B cell (primary cell): Measurements from ENCODE around the gene CELF2. TPM values are rescaled to one million over a fixed set of nuclear protein-coding genes. Genes with fewer than 3 reads are reported as not detected.

ENCODE experiments used
- ATAC-seq: fragments of 200-7000 bp; cut with Tn5 transposase; one replicate; pipeline ENCODE4 v1.10.0; 2021; ENCODE audit warnings: low read depth, mild to moderate bottlenecking, moderate number of reproducible peaks, moderate library complexity
- CTCF ChIA-PET: fragments of 350-600 bp; sonication (Branson Sonifier 250); formaldehyde crosslinking; loops from one replicate; lab custom pipeline; 2021; ENCODE audit warnings: antibody characterized with exemption, inconsistent platforms; lab: Charles Lee
- POLR2A ChIA-PET: fragments of 350-600 bp; sonication (Branson Sonifier 250); formaldehyde crosslinking; loops from one replicate; lab custom pipeline; 2021; ENCODE audit warnings: antibody characterized with exemption; lab: Charles Lee
- DNase-seq: peaks from one replicate; pipeline ENCODE4 v3.0.0; 2013
- H2AFZ ChIP-seq: 2 replicates; pipeline ENCODE4 v1.6.1; 2012; ENCODE audit warnings: mild to moderate bottlenecking, low read depth, low read length; ENCODE audit not compliant: insufficient read depth, poor library complexity, severe bottlenecking
- H3K27ac ChIP-seq, 2 donors: 1 replicate in 1 of 2; 2 replicates in 1 of 2; pipeline ENCODE4 v1.5.1; 2012 to 2013; ENCODE audit warnings: low read length in 2 of 2, mild to moderate bottlenecking in 2 of 2, moderate library complexity in 1 of 2
- H3K27me3 ChIP-seq, 4 experiments: fragments of 200-600 bp in 1 of 4; sonication (generic) in 1 of 4; replicated peaks in 1 of 4; 1 replicate in 2 of 4; 2 replicates in 2 of 4; pipeline versions ENCODE4 v1.6.1 to v1.7.0; 2013 to 2016; ENCODE audit warnings: low read length in 3 of 4, mild to moderate bottlenecking in 2 of 4, mixed read lengths in 1 of 4, moderate library complexity in 1 of 4; ENCODE audit not compliant: insufficient read depth in 4 of 4, control insufficient read depth in 3 of 4; ENCODE audit errors: control extremely low read depth in 1 of 4
- H3K36me3 ChIP-seq, 2 experiments: replicated peaks in 1 of 2; 1 replicate in 1 of 2; 2 replicates in 1 of 2; pipeline versions ENCODE4 v1.6.1 to v1.7.1; 2013; ENCODE audit warnings: low read length in 1 of 2; ENCODE audit not compliant: insufficient read depth in 2 of 2, control insufficient read depth in 1 of 2; ENCODE audit errors: control extremely low read depth in 1 of 2, extremely low read depth in 1 of 2
- H3K4me1 ChIP-seq, 2 donors: fragments of 200-600 bp in 1 of 2; sonication (generic) in 1 of 2; 1 replicate in 1 of 2; 2 replicates in 1 of 2; pipeline versions ENCODE4 v1.5.1 to v1.6.1; 2013 to 2017; ENCODE audit warnings: low read length in 2 of 2; ENCODE audit not compliant: control insufficient read depth in 2 of 2, insufficient read depth in 2 of 2
- H3K4me2 ChIP-seq: replicated peaks from 2 replicates; pipeline ENCODE3; 2012; ENCODE audit warnings: mild to moderate bottlenecking, low read depth, low read length; ENCODE audit not compliant: poor library complexity, severe bottlenecking
- H3K4me3 ChIP-seq, 5 experiments: fragments of 200-600 bp in 1 of 5; sonication (generic) in 1 of 5; 1 replicate in 3 of 5; 2 replicates in 2 of 5; pipeline versions ENCODE4 v1.5.1 to v1.7.0; 2011 to 2016; ENCODE audit warnings: low read length in 4 of 5, mild to moderate bottlenecking in 4 of 5, low read depth in 2 of 5, control low read depth in 1 of 5, moderate library complexity in 1 of 5; ENCODE audit not compliant: insufficient read depth in 1 of 5; ENCODE audit errors: control extremely low read depth in 1 of 5, extremely low read depth in 1 of 5
- H3K79me2 ChIP-seq: fragments of 200-600 bp; sonication (generic); one replicate; pipeline ENCODE4 v1.6.0; 2016; ENCODE audit warnings: low read length; ENCODE audit not compliant: control insufficient read depth, insufficient read depth
- H3K9ac ChIP-seq: fragments of 200-600 bp; sonication (generic); 2 replicates; pipeline ENCODE4 v1.6.1; 2017; ENCODE audit warnings: mild to moderate bottlenecking, low read length, moderate library complexity
- H3K9me3 ChIP-seq, 3 donors: one replicate each; pipeline versions ENCODE4 v1.6.1 to v1.7.1; 2013; ENCODE audit warnings: low read length in 2 of 3; ENCODE audit not compliant: control insufficient read depth in 2 of 3, insufficient read depth in 1 of 3; ENCODE audit errors: control extremely low read depth in 1 of 3
- H4K20me1 ChIP-seq: 2 replicates; pipeline ENCODE4 v1.6.0; 2012; ENCODE audit warnings: mild to moderate bottlenecking, low read length; ENCODE audit not compliant: insufficient read depth, control insufficient read depth, poor library complexity, severe bottlenecking
- H3K27ac Mint-ChIP-seq: one replicate; pipeline ENCODE4 v1.8.0; 2021; ENCODE audit warnings: mixed read lengths
- H3K27me3 Mint-ChIP-seq: one replicate; pipeline ENCODE4 v1.8.0; 2021; ENCODE audit warnings: mixed read lengths
- H3K4me1 Mint-ChIP-seq: one replicate; pipeline ENCODE4 v1.8.0; 2021; ENCODE audit warnings: mixed read lengths
- H3K4me3 Mint-ChIP-seq: one replicate; pipeline ENCODE4 v1.8.0; 2021; ENCODE audit warnings: mixed read lengths
- H3K9me3 Mint-ChIP-seq: one replicate; pipeline ENCODE4 v1.8.0; 2022; ENCODE audit warnings: mixed read lengths; ENCODE audit not compliant: insufficient read depth
- EZH2 ChIP-seq: IDR thresholded peaks from 2 replicates; pipeline ENCODE4 v1.6.1; 2012; ENCODE audit warnings: borderline replicate concordance, low read depth, mild to moderate bottlenecking, moderate library complexity, low read length; ENCODE audit not compliant: insufficient read depth, poor library complexity, severe bottlenecking
- WGBS: methylation state at CpG from one replicate; pipeline ENCODE4 v1.1.5; 2013; ENCODE audit warnings: missing lambda C conversion rate; ENCODE audit not compliant: insufficient coverage; 5-methylcytosine and 5-hydroxymethylcytosine counted together
- intact Hi-C: fragments of 100-400 bp; cut with micrococcal nuclease; formaldehyde crosslinking; loops from one replicate; pipeline ENCODE4 v1.10.0; 2022
- polyA plus RNA-seq: library from polyadenylated mRNA; depleted of rRNA; stranded (reverse); fragments of >200 nt; gene quantifications from 2 replicates; pipeline ENCODE4 v1.2.3, GENCODE V29; 2012
- total RNA-seq, 2 donors: library from RNA; stranded (reverse); fragments of 120-200 nt in 1 of 2; gene quantifications; 1 replicate in 1 of 2; 2 replicates in 1 of 2; pipeline versions ENCODE4 v1.2.3 to v1.2.4, GENCODE V29; 2013 to 2022
- TF ChIP-seq, protein P1 (sequence below): fragments of 200-600 bp; IDR thresholded peaks from one replicate; pipeline ENCODE4 v1.8.0; 2022; ENCODE audit warnings: antibody characterized with exemption, mild to moderate bottlenecking

CELF2 gene
- total and polyA plus RNA-seq, 2 donors (not counting 1 experiment from before 2014, with no cell fraction given) = 59.5 to 112 TPM

DNA sequence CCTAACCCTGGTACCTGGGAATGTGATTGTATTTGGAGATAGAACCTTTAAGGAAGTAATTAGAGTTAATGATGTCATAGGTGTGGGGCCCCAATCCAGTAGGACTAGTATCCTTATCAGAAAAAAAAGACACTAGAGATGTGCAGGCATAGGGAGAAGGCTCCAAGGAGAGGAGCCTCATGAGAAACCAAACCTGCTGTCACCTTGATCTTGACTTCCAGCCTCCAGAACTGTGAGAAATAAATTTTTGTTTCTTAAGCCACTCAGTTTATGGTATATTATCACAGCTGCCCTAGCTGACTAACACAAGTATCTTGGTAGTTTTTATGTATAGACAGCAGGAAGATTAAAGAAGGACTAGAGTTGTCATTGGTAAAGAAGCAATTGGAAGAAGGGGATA is 23.9 kb upstream of the CELF2 start:
- Histone ChIP-seq H3K4me1 (no peaks in the 10 kb centered on the region), H4K20me1 (no peaks in the 10 kb centered on the region), H3K79me2 (no peaks in the 10 kb centered on the region), H3K9me3 (no peaks in the 10 kb centered on the region), H3K27ac (no peak overlapping the region), H3K4me2 (no peak overlapping the region), H3K4me3 (no peak overlapping the region), H3K27me3 (peaks cover 0 to 11% (median 0%) of the 10 kb centered on the region in 4 experiments), H2AFZ (no peak overlapping the region), H3K36me3 (no peaks in the 10 kb centered on the region), H3K9ac (no peak overlapping the region)
- no peak for DNase-seq
- no peak overlapping the region for H3K4me3 Mint-ChIP-seq
- peaks cover 39% of the 10 kb centered on the region for H3K27me3 Mint-ChIP-seq
- POLR2A ChIA-PET = no interaction called here
- intact Hi-C loops = no loop called here
- no peaks in the 10 kb centered on the region for H3K4me1 Mint-ChIP-seq
- CTCF ChIA-PET = no interaction called here
- H3K9me3 Mint-ChIP-seq = no peaks in the 10 kb centered on the region
- ATAC-seq = no peak
- no peak for TF ChIP-seq EZH2
- TF ChIP-seq, protein P1, sequence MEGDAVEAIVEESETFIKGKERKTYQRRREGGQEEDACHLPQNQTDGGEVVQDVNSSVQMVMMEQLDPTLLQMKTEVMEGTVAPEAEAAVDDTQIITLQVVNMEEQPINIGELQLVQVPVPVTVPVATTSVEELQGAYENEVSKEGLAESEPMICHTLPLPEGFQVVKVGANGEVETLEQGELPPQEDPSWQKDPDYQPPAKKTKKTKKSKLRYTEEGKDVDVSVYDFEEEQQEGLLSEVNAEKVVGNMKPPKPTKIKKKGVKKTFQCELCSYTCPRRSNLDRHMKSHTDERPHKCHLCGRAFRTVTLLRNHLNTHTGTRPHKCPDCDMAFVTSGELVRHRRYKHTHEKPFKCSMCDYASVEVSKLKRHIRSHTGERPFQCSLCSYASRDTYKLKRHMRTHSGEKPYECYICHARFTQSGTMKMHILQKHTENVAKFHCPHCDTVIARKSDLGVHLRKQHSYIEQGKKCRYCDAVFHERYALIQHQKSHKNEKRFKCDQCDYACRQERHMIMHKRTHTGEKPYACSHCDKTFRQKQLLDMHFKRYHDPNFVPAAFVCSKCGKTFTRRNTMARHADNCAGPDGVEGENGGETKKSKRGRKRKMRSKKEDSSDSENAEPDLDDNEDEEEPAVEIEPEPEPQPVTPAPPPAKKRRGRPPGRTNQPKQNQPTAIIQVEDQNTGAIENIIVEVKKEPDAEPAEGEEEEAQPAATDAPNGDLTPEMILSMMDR = no peak
- H3K27ac Mint-ChIP-seq = no peak overlapping the region

DNA sequence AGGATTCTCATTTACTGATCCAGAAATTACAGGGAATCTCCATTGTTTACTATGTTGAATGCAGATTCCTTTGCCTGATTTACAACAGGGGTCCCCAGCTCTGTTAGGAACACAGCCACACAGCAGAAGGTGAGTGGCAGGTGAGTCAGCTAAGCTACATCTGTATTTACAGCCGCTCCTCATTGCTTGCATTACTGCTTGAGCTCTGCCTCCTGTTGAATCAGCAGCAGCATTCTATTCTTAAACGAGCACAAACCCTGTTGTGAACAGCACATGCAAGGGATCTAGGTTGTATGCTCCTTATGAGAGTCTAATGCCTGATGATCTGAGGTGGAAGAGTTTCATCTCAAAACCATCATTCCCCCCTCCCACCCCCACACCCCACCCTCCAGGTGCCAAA is 23.3 kb upstream of the CELF2 start:
- H3K4me3 ChIP-seq = no peak overlapping the region
- H3K9me3 ChIP-seq = no peaks in the 10 kb centered on the region
- WGBS = 85% methylated on average over 1 of the region's 2 CpGs
- ChIA-PET CTCF (no interaction called here), POLR2A (interaction anchor here (0.7 kb wide), 1 partner anchor 50 kb away, joined by 5 read pairs; no protein-coding TSS in a partner anchor)
- H3K4me1 Mint-ChIP-seq = no peaks in the 10 kb centered on the region
- no peaks in the 10 kb centered on the region for H4K20me1 ChIP-seq
- ATAC-seq = no peak
- no peaks in the 10 kb centered on the region for H3K79me2 ChIP-seq
- no peak overlapping the region for H3K27ac ChIP-seq
- H3K4me3 Mint-ChIP-seq = no peak overlapping the region
- no peaks in the 10 kb centered on the region for H3K4me1 ChIP-seq
- no peak for DNase-seq
- H3K9me3 Mint-ChIP-seq = no peaks in the 10 kb centered on the region
- H3K4me2 ChIP-seq = no peak overlapping the region
- no peak overlapping the region for H3K27ac Mint-ChIP-seq
- H3K36me3 ChIP-seq = no peaks in the 10 kb centered on the region
- no peak overlapping the region for H3K9ac ChIP-seq
- H3K27me3 Mint-ChIP-seq = peaks cover 39% of the 10 kb centered on the region
- TF ChIP-seq EZH2 = no peak
- TF ChIP-seq, protein P1 = no peak
- no peak overlapping the region for H2AFZ ChIP-seq
- intact Hi-C loops = no loop called here
- peaks cover 0 to 11% (median 0%) of the 10 kb centered on the region in 4 experiments for H3K27me3 ChIP-seq
